ENCODE data around the gene LRFN5. TPM values are rescaled to one million over a fixed set of nuclear protein-coding genes. Genes with fewer than 3 reads are reported as not detected.
A peak's percentile ranks its signal among the peaks of the same experiment; 100 is the strongest.

Gene LRFN5
- total and polyA plus RNA-seq, 2 of the 13 experiments (the other 11 are each of a cell fraction or from before 2014, with no cell fraction given) = not detected

DNA sequence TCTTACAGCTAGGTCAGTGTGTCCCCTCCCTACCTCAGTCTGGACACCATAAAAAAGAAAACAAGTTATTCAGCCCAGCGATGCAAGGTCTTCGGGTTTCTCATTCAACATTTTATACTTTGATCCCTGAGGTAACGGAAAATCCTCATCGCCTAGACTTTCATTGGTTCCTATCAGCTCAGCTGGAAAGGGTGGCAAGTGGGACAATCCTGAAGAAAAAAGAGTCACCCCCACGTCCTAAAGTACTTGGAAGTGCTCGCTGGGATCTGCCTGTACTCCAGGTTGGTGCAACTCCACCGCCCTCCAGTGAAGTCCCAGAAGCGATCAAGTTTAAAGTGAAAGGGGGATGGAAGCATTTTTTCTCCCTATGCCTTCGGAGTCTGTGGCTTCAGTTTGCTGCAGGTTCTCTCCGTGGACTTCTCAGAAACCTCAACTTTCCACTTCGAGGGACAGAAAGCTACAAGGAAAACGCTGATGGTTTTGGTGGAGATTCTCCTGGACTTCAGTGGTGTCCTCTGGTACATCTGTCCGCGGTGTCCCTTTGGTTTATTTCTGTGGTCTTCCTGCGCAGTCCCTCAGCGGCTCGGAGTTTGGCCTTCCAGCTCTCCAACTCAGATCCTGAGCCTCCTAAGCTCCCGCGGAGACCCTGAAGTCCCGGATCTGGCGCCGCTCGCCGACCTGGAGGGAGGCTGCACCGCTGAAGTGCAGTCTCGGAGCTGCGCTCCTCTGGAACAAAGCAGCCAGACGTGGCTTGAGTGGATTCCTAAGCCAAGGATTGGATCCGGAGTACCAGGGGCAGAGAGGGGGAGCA lies 1.8 kb upstream of the LRFN5 start (continued):
- TF ChIP-seq, protein P1, sequence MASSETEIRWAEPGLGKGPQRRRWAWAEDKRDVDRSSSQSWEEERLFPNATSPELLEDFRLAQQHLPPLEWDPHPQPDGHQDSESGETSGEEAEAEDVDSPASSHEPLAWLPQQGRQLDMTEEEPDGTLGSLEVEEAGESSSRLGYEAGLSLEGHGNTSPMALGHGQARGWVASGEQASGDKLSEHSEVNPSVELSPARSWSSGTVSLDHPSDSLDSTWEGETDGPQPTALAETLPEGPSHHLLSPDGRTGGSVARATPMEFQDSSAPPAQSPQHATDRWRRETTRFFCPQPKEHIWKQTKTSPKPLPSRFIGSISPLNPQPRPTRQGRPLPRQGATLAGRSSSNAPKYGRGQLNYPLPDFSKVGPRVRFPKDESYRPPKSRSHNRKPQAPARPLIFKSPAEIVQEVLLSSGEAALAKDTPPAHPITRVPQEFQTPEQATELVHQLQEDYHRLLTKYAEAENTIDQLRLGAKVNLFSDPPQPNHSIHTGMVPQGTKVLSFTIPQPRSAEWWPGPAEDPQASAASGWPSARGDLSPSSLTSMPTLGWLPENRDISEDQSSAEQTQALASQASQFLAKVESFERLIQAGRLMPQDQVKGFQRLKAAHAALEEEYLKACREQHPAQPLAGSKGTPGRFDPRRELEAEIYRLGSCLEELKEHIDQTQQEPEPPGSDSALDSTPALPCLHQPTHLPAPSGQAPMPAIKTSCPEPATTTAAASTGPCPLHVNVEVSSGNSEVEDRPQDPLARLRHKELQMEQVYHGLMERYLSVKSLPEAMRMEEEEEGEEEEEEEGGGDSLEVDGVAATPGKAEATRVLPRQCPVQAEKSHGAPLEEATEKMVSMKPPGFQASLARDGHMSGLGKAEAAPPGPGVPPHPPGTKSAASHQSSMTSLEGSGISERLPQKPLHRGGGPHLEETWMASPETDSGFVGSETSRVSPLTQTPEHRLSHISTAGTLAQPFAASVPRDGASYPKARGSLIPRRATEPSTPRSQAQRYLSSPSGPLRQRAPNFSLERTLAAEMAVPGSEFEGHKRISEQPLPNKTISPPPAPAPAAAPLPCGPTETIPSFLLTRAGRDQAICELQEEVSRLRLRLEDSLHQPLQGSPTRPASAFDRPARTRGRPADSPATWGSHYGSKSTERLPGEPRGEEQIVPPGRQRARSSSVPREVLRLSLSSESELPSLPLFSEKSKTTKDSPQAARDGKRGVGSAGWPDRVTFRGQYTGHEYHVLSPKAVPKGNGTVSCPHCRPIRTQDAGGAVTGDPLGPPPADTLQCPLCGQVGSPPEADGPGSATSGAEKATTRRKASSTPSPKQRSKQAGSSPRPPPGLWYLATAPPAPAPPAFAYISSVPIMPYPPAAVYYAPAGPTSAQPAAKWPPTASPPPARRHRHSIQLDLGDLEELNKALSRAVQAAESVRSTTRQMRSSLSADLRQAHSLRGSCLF (CRISPR knock-in tag; IDR thresholded peaks at IDR 0.05; ENCODE audit: borderline replicate concordance) = no peak
- TF ChIP-seq, protein P2, sequence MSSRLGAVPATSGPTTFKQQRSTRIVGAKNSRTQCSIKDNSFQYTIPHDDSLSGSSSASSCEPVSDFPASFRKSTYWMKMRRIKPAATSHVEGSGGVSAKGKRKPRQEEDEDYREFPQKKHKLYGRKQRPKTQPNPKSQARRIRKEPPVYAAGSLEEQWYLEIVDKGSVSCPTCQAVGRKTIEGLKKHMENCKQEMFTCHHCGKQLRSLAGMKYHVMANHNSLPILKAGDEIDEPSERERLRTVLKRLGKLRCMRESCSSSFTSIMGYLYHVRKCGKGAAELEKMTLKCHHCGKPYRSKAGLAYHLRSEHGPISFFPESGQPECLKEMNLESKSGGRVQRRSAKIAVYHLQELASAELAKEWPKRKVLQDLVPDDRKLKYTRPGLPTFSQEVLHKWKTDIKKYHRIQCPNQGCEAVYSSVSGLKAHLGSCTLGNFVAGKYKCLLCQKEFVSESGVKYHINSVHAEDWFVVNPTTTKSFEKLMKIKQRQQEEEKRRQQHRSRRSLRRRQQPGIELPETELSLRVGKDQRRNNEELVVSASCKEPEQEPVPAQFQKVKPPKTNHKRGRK (CRISPR knock-in tag; IDR thresholded peaks at IDR 0.05) = no peak
- TF ChIP-seq NFIC (IDR thresholded peaks at IDR 0.05; ENCODE audit: low read length) (no peak), E2F1 (CRISPR knock-in tag; IDR thresholded peaks at IDR 0.05) (no peak), TEAD3 (CRISPR knock-in tag; optimal IDR thresholded peaks at IDR 0.05; ENCODE audit: borderline replicate concordance) (no peak), ZNF296 (CRISPR knock-in tag; conservative IDR thresholded peaks at IDR 0.05) (0 out of 2 replicates have a peak, but pooled peaks have one; percentile 38), HOXA3 (CRISPR knock-in tag; IDR thresholded peaks at IDR 0.05) (no peak), NFYB (CRISPR knock-in tag; IDR thresholded peaks at IDR 0.05) (no peak), ZNF605 (CRISPR knock-in tag; IDR thresholded peaks at IDR 0.05) (0 out of 2 replicates have a peak, but pooled peaks have one; percentile 16), PHF20 (CRISPR knock-in tag; IDR thresholded peaks at IDR 0.05) (0 out of 2 replicates have a peak, but pooled peaks have one; percentile 23), ZNF800 (CRISPR knock-in tag; IDR thresholded peaks at IDR 0.05) (peak; percentile 59; the same call in 1 of the 2 replicates)

Data from HepG2 (cell line).